HG03103 (cell line): Measurements from ENCODE around the gene CKB.

Experiments used
- ATAC-seq: cut with Tn5 transposase; IDR thresholded peaks from one replicate; pipeline ENCODE4 v1.9.1; 2021; ENCODE audit warnings: low read depth; ENCODE audit not compliant: unreplicated experiment

CKB gene

DNA sequence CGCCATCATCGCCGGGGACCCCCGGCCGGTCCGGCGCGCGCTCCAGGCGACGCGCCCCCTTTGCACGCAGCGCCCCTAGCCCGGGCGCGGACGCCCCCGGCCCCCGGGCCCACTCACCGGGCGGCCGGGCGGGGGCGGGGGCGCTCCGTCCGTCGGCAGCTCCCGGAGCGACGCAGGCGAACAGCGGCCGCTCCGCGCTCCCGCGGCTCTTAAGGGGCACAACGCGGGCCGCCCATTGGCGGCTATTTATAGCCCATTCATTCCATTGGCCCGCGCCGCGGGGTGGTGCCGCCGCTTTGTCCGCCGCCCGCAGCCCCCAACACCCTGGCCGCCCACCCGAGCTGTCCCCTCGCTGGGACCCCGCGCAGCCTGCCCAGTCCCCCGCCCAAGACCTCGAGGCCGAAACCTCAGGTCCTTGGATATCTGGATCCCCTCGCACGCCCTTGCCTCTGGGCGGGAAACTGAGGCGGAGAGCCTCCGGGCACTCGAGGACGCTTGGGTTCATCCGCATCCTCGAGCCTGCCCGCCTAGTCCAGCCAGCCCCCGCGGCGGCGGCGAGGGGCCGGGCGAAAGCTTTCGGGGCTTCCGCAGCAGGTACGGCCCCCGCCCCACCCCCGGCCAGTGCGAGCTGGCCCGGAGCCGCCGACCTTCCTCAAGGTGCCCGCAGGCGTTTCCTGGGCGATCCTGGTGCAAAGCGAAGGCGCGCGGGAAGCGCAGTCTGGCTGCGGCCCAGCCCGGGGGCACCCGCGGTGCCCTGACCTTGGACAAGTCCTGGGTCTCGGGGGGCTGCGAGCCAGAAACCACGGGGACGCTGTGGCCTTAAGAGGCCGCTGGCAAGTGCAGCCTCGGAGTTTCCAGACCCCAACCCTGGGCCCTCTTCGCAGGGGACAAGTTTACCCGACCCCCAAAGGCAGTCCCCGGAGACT lies at the start of gene CKB:
Gene CKB (minus strand): TSS at position 182 of the 926 bp plus-strand sequence. CDS start 337 bp downstream, outside the sequence.
- ATAC-seq, result no peak

DNA sequence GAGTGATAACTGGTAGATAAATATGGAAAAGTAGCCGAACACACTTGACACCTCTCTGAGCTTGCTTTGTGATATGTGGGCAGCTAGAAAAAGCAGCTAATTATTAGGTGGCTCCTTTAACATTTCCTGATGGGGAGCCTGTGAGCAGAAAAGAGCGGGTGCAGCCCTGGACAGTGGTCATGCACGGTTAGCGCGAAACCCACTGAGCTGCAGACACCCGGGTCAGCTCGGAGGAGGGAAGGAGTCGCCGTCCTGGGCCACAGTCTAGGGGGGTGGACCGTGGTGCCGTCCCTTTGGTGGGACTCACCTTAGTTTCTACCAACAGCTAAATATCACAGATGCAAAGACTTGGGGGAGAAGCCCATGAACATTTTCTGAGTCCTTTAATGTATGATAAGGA lies 46.8 kb upstream of the CKB start:
- no peak for ATAC-seq

DNA sequence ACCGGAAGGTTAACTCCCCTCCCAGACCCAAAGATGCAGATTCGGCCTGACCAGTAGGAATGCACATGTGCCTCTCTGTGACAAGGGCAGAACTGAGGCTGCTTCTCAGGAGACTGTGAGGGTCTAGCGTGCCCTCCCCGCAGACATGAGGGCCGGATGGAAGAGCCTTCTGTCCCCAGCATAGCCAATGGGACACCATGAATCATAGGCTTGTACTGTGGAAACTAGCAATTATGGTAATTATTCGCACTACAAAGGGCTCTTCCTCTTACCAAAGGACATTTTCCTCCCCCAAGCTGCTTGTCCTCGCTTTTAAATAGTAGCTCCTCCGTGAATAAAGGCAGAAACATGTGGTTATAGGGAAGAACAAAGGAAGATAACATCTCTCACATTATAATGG lies 46.3 kb upstream of the CKB start:
- no peak for ATAC-seq

DNA sequence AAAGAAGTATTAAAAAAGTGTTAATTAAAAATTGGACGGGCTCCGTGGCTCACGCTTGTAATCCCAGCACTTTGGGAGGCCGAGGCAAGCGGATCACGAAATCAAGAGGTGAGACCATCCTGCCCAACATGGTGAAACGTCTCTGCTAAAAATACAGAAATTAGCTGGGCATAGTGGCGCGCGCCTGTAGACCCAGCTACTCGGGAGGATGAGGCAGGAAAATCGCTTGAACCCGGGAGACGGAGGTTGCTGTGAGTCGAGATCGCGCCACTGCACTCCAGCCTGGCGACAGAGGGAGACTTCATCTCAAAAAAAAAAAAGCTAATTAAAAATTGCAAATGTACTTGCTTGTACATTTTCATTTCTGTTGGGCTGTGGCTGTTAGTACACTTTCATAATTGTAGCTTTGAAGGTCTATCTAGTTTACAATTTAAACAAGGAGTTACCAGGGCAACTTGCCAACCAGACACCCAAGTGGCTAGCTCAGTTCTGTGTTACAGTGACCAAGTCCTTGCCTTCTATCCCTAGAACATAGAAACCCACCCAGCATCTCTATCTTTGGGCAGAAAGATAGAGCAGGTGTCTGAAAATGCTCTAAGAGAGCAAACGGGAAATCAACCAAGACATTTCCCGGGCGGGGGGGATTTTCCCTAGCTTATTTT lies 41.3 kb upstream of the CKB start:
- ATAC-seq, result no peak

DNA sequence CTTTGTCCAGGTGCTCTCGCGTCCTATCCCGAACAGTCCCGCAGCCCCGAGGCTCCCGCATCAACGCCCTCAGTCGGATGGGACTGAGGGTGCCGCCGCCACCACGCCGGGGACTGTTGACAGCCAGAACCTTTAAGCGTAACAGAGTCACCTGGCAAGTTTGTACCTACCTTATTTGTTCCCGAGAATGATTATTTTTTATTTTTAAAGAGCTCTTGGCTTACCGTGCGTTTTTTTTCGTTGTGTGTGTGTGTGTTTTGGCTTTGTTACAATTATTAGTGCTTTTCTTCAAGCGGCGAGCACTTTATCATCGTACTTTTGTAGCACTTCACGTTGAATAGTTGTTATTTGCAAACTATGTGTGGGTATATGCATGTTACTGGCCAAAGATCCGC lies 40.6 kb upstream of the CKB start:
- ATAC-seq, result peak; percentile 18

DNA sequence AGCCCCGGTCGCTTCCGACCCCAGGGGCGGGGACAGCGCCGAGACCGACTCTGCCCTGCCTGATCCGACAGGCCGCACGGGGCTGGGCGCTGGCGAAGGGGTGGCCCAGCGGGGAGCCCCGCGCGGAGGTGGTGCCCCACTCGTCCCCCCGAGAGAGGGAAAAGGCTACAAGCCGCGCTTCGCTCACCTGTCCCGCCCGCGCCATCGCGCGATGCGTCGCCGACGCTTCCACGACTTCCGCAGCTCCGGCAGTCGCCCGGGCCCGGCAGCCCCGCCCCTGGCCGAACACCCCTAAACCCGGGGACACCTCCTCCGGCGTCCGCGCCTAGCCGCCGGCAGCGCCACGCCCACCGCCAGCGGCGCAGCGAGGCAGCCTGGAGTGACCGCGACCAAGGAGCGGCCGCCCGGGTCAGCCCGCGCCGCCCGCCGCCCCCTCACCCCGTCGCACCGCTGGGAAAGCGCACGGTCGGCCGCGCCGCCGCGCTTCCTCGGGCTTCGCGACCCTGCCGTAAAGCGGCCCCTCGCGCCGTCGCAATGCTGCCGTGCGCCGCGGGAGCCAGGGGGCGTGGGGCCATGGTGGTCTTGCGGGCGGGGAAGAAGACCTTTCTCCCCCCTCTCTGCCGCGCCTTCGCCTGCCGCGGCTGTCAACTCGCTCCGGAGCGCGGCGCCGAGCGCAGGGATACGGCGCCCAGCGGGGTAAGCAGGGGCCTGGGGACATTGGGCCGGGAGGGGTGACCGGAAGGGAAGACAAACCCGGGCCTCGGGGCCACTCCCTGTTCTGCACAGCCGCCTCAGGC lies 40.0 kb upstream of the CKB start, which contains the start of the genes BAG5 and COA8:
Gene BAG5 (minus strand): TSS at position 229 of the 797 bp plus-strand sequence. CDS start 1,493 bp downstream, outside the sequence.
Gene COA8 (plus strand): TSS at position 532 of the 797 bp plus-strand sequence. CDS start 42 bp downstream, at position 574.
- peak; percentile 69 for ATAC-seq

DNA sequence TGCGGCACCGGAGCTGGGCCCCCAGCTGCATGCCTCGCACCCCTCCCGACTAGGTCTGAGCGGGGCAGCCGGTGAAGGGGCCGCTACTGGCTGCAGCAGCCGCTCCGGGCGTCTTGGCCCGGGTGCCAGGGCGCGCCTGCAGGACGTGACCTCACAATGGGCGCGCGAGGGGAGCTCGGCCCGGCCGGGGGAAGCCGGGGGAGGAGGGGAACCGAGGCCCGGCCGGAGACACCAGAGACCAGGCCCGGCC lies 39.5 kb upstream of the CKB start:
- peak; percentile 23 for ATAC-seq

DNA sequence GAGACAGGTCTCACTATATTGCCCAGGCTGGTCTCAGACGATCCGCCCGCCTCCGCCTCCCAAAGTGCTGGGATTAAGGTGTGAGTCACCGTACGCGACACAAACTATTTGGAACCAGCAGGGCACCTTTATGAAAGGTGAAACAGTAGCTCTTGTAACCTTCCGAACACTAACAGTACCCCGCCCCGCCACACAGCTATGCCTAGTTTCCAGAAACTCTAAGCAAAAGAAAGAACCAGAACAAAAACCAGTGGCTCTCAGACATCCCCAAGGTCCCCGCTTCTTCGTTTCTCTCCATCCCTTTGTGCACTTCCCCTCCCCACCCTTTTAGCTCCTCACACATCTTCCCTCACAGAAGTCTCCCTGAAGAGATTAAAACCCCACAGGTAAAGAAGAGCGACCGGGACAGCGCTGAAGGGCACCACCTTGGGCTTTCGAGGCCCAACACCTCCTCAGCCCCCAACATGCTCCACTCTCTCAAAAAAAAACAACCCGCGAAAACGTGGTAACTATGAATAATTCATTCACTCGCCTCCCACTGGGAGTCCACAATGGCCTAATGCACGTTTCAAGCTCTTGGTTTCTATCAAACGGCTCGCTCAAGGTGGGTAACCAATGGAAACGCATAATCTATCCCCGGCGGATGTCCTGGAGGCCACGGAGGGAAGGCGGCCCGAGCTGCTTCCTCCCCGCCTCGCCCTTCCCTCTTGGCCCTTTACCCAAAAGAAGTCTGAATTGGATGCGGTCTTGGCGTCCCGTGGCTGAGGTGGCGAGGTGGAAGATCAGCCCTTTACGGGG lies 39.0 kb upstream of the CKB start:
- peak; percentile 24 for ATAC-seq

DNA sequence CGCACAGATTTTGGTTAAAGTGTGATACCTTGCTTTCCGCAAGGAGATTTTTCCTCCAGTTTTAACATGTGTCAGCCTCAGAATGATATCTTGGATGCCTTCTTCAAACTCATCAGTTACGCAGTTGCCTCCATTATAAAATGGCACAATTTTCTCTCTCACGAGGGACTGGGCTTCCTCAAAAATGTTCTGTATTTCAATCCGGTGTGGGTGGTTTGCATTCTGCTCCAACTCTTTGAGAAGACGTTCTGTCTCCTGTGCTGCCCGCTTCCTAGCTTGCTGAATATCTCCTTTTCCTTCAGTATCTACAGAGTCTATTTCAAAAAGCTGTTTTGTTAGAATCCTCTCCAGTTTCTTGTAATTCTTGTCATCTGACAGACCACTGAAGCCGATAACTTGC lies 38.1 kb upstream of the CKB start:
- ATAC-seq, result no peak

DNA sequence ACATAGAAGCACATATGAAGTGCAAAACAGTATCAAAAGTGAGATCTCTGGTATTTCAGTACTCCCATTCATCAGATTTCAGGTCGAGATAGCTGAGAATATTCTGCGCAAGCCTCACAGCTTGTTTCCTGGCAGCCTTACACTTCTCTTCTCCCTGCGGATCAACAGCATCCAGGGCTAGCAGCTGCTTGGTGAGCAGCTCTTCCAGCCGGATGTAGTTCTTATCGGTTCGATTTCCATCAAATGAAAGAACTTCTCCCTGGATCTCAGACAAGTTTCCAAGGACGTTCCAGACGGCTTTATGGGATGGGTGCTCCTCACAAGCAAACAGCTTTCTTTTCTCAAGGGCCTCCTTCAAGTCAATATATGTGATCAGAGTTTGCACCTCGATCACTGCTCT lies 37.1 kb upstream of the CKB start:
- no peak for ATAC-seq

DNA sequence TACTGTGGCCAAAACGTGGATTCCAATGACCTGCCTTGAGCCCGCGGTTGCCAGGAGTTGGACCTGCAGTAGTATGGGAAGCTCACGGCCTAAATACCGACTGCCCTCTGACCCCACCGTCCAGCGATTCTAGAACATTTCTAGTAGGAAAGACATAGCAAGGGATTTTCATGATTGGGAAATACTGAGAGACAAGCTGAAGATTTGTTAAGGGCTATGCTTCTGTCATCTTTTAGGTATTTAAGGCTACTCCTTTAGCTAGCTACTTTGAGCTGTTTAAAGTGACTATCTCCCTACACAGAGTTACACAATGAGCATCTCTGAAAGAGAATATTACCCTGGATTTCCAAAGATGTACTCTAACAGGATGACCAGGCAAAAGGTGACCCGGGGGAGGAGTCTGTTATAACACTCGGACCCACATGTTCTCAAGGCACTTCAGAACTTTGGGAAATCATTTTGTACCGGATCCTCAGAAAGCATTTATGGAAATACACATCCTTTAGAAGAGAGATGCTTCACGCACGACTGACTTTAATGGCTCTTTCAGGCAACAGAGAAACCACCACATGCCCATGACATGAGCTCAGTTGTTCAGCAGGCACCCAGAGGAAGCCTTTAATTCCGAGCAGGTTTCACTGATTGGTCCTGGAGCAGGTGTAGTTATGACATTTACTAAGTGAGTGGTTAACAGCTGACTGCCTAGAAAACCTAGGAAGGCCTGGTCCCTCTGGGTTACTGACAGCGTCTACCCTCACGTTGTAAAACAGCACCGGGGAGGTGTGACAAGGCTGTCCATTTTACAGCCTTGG lies 35.6 kb upstream of the CKB start:
- ATAC-seq, result no peak

DNA sequence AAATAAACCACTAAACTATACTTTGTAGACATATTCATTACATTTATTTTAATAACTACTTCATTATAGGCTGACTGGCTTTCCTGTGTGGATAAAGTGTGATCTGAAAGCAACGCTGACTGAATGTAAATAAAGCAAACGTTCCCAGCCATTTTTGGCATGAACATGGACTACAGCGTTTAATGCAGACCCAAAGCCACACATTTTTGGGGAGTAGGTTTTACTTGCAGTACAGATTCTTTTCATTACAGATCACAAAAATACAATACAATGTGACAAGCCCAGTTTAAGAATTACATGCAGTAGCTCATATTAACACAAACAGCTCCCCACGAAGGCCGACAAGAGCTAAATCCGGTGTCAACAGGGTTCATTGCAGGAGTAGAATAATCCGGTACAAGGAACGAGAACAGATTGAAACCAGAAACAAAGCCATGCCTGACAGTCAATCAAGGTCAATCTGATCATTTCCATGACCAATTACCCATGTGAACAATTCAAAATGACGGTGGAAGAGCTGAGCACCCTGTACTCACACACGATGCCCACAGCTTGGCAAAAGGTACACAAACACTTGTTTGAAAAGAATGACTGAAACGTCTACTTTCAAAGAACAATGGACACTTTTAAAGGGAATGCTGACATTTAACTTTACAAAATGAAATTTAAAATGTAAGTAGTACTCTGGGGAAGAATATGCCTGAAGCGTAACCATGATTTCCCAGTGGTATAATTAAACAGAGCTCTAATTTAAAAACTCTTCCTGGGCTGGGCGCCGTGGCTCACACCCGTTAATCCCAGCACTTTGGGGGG lies 34.5 kb upstream of the CKB start:
- ATAC-seq, result no peak

DNA sequence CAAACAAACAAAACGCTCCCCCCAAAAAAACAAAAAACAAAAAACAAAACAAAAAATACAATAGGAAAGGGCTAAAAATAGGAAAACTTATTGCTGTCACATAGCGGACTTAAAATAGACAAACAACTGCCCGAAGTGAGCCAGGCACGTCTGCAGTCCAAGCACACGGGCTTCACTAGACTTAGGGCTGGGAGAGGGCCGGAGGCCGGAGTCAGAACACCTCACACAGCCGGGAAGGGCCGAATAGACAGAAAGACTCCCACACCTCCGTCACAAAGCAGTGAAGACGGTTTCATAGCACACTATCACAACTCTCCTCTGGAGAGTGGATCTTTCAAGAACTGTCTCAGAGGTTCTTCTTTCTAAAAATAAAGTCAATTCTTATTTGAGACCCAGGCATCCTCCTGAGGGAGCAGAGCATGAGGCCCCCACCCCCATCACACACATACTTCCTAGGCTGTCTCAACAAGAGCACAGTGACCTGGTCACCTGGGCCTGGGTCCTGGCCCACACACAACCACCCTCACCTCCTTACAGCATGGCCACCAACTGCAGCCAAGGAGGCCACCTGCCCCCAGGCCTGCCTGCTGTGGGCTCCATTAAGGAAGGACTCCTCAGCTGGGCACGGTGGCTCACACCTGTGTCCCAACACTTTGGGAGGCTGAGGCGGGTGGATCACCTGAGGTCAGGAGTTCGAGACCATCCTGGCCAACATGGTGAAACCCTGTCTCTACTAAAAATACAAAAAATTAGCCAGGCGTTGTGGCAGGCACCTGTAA lies 33.1 kb upstream of the CKB start:
- ATAC-seq, result no peak

DNA sequence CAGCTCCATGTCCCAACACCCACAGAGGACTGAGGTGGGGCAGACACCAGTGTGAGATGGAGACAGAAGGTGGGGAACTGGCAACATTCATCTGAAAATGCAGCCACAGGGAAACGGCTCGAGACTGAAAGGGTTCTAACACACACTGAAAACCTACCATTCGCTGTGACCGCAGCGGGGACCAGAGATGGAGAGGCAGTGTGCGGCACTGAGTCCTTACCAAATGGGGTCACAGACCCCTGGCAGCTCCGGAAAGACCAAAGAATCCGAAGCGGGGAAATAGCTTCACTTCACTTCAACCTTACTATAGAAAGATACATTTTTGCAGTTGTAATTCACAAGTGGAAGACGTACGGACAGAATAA lies 30.2 kb upstream of the CKB start:
- ATAC-seq, result no peak

DNA sequence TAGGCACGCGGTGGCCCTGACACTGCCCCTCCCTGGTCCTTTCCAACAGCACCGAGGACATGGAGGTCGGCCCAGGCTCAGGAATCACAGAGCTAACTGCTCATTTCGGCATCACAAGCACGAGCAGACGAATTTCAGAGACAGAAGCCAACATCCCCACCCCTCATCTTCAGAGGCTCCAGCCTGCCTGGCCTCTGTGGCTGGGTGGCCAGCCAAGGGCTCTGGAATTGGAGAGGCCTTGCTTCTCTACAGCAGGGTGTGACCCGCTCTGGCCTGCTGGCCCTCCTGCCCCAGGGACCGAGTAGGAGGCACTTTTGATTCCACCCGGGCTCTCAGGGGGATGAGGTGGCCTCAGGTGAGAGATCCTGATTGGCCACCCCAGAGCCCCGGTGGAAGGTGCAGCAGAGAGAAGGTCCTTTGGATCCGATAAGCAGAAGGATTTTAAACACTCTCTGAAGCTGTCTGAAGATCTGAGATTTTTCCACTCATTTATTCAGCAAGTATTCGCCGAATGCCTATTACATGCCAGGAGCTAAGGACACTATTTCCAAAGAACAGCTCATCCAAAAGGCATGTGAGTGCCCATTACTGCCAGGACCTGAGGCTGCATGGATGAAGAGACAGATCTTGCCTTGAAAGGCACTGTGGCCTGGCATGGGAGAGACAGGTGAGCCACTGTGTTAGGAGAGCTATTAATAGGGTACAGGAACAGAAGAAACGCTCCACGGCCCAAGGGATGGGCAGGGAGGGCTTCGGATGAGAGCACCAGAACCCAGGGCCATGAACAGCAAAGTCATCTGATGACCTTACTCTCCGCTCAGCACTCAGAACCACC lies 29.6 kb upstream of the CKB start:
- no peak for ATAC-seq

DNA sequence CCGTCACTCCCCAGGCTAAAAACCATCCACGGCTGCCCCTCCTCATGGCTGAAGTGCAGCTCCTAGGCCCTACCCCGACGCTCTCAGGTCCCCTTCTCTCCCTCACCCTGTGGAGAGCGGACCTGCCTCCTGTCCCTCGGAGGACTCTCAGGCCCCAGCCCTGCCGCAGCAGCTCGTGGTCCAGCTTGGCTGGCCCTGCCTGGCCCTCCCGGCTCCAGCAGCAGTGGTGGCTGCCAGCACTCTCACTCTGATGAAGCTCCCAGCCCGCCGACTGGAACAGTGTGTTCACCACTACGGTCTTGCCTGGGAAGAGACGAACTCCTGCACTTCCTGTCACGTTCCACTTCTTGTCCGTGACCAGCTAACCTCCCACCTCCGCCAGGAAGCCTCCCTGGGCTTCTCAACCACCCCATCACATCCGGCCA lies 28.7 kb upstream of the CKB start:
- ATAC-seq, result no peak
